ENCODE measurements around the gene TMEM176A.
A peak's percentile ranks its signal among the peaks of the same experiment; 100 is the strongest.
"Not testable (repeated sequence)": the region's sequence is repeated elsewhere in the genome, so short reads cannot be mapped to it uniquely, and the experiment has no call there.

TMEM176A gene

DNA sequence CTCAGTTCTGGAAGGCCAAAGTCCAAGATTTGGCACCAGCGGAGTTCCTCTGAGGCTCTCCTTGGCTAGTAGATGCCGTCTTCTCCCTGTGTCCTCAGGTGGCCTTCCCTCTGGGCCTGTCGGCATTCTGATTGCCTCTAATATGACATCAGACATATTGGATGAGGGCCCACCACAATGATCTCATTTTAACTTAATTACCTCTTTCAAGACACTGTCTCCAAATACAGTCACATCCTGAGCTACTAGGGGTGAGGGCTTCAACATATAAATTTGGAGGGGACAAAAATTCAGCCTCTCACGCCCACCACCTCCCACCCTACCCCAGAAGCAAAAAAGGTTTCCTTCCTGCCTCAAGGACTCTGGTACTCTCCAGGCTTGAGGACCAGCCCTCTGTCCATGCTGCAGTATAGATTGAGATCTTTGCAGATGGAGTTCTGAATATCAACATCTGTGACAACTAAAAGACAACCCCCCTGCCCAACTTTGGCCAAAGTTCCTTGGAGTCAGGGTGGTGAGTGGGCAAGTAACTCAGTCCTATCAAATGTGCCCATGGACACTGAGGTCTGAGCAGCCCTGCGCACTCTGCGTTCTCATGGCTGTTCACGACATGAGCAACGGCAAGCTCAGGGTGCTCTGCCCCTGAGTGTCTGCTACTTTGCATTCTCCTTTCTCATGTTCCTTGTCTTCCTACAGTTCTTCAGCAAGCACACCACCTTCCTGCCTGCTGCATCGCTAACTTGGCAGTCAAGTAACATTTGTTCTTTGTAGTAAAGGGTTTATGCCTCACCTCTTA lies 11.9 kb upstream of the TMEM176A start:
- DNase-seq, result no peak

DNA sequence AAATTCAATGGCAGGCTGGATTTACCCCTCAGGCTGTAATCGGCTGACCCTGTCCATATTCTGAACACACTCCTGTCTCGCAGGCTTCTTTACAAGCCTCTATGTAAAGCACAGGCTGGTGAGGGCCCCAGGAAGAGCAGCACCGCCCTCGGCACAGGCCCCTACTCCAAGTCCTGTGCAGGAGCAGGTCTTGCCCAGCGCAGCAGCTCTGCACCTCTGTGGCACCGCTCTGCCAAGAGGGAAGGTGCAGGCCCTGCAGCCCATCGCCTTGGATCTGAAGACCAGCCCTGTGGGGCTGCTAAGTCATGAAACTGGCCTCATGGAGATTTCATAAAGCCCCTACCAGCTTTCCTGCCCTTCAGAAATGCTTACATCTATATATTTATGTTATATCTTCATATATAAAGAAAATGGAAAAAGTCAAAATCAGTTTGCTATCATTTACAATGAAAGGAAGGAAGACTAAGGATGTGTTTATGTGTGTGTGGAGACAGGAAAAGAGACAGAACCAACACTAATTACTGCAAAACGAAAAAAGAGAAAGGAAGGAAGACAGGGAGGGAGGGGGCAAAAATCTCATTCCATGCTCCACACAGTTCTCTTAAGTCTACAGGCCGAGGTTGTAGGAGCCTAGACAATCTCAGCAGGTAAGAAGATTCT lies 10.0 kb upstream of the TMEM176A start:
- DNase-seq, result no peak

- no peak for DNase-seq
Observed at GRCh38 chr7:150791304-150791703, 9.3 kb upstream of the TMEM176A start.

DNA sequence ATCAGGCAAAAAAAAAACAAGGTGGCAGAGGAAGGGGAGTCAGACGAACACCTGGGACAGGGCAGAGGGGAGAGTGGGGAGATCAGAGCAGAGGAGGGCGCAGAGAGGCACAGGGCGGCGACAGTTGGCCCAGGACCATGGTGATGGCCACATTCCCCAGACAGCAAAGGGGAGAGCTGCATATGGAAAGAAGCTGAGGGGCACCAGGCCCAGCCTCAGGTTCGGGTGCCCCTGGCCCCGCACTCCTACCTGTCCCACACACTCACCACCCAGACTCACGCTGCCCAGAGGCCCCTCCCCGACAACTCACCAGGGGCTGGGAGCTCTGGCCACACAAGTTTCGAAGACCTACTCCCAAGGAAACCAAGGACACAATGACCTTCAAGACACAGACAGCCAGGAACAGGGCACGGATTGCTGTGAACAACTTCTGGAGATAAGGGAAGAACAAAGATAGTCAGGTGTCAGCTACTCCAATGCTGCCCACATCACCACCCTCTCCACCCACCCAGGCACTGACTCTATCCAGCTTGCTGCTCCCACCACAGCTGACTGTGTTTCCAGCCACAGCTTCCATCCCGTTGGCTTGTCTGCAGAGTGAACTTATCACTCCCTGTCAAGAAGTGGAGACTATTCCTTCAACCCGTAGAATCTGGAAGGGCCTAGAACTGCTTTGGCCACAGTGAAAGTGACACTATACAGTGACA lies 8.7 kb upstream of the TMEM176A start:
- no peak for DNase-seq

- DNase-seq, result no peak
Observed at GRCh38 chr7:150793569-150794238, 6.9 kb upstream of the TMEM176A start.

DNA sequence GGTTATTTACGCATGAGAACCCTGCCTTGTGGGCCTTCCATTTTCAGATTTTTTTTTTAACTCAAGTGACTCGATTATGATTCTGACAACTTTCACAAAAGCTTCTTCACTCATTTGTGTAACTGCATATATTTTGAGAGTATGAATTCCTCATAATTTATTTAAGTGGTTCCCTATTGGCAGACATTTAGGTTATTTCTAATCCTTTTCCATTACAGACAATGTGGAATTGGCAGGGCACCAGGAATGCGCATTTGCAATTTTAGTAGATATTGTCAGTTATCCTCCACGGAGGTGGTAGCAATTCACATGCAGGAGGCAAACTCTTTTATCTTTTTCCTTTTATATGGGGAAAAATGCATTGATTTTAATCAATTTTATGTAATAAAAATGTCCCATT lies 2.9 kb upstream of the TMEM176A start:
- DNase-seq, result no peak

GRCh38 chr7:150799156-150799555 lies 1.4 kb upstream of the TMEM176A start:
- no peak for DNase-seq

DNA sequence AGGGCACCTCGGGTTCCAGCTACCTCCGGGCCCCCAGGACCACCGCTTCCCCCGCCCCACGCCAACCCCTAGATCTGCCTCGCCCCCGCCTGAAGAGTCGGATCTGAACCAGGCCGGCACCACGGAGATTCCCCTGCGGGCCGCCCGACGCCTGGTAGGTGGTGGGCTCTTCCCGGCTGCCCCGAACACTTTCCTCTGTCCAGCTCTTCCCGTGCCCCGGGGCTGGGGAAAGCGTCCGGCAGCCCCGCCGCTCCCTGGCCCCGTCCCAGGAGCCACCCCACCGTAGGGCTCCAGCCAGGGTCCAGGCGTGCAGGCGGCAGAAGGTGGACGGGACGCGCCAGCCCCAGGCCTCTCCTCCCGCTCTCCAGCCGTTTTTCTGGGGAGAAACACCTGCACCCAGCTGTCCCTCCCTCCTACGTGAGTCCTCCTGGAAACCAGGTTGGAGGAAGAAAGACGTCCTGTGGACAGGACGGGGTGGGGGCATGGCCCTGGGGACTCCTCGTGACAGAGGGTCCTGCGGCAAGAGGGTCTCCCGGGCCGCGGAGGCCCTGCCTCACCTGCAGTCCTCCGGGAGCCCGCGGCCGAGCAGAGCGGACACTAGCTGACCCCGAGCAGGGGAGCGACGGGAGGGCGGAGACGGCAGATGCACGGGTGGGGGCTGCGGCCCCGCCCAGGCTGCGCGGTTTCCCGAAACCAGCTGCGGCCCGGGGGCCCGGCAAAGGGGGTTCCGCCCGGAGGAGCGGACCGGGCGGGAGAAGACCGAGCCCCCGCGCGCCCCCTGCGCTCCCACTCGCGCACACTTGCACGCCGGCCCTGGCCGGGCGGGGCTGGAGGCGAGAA lies 608 bp upstream of the TMEM176A start, which contains the start of gene TMEM176B:
Gene TMEM176B, minus strand, starts transcription at position 624 of the 840 bp plus-strand sequence. CDS start 3,795 bp downstream, outside the sequence.
- DNase-seq, result peak; percentile 29

DNA sequence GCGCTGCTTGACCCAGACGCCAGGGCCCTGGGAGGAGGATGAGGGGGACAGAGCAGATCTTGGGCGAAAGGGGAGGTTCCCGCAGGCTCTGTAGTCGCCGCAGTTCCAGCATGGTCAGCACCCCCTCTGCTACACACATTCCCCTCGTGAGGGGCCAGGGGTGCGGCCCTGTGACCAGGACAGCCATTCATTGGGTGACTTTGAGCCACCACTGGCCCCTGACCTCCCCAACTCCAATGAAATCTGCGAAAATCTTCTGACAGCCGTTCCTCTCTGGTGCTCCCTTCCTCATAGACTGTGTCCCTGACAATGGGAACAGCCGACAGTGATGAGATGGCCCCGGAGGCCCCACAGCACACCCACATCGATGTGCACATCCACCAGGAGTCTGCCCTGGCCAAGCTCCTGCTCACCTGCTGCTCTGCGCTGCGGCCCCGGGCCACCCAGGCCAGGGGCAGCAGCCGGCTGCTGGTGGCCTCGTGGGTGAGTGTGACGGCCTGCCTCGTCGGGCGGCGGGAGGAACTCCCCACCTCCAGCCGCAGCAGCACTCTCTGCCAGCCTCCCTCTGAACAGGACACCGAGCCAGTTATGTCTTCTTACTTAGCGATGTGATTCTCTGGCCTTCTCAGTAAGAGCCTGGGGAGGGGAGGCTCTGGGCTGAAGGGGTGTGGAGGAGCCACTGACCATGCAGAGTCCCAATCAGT lies 825 bp downstream of the TMEM176A start:
- no peak for DNase-seq

GRCh38 chr7:150801946-150802771 lies 1.6 kb downstream of the TMEM176A start:
- no peak for DNase-seq

DNA sequence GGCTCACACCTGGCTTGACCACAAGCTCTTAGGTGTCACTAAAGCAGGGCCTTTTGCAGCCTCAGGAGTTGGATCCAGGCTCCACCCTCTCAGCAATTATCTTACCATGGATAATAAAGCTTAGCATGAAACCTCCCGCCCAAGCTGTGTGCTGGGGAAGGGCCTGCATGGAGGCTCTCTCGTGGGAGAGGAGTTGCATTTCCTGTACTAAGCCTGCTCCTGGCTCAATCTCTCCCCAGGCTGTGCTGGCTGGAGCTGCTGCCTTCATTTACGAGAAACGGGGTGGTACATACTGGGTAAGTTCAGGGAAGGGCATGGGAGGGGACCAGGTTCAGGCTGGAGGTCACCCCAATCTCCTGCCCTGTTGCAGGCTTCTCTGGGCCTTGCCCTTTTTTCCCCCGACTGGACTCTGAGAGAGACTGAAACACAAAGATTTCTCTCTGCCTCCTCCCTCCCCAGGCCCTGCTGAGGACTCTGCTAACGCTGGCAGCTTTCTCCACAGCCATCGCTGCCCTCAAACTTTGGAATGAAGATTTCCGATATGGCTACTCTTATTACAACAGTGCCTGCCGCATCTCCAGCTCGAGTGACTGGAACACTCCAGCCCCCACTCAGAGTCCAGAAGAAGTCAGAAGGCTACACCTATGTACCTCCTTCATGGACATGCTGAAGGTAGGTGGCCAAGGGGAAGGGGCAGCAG lies 2.7 kb downstream of the TMEM176A start:
- DNase-seq, result no peak

DNA sequence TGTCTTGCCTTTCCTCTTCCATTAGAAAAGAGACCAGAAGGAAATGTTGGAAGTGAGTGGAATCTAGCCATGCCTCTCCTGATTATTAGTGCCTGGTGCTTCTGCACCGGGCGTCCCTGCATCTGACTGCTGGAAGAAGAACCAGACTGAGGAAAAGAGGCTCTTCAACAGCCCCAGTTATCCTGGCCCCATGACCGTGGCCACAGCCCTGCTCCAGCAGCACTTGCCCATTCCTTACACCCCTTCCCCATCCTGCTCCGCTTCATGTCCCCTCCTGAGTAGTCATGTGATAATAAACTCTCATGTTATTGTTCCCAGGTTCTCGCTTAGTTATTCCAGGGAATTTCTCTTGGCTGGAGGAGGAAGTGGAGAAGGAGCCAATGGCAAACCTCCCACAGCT lies 4.2 kb downstream of the TMEM176A start:
- DNase-seq, result no peak

DNA sequence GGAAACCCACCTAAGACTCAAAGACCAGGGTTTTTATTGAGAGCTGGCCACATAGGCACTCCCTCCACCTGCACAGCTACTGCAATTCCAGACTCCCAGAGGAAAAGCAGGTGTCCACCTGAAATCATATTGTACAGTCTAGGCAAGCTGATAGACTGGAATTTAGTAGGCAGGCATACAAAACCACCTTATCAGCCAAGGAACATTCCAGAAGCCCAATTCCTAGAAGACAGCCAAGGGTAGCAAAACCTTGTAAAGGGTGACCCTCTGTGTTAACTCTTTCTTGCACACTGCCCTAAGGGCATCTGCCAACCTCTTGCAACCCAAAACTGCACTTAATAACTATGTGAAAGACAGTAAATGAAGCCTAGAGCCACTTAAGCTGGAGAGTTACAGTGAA lies 5.3 kb downstream of the TMEM176A start:
- DNase-seq, result no peak

DNA sequence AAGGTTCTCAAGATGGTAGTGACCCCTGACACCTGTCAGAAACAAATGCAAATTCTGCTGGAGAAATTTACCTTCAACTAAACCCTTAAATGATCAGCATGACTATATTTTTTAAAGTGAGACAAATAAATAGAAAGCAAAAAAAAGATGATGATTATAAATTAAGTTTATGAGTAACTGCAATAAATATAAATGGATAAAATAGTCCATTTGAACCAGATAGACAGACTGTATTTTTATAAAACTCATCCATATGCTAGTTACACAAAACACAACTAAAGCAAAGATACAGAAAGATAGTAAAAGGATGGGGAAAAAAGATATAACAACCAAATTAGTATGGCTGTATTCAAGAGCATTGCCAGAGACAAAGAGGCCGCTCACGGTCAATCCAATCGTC lies 5.9 kb downstream of the TMEM176A start:
- no peak for DNase-seq

DNA sequence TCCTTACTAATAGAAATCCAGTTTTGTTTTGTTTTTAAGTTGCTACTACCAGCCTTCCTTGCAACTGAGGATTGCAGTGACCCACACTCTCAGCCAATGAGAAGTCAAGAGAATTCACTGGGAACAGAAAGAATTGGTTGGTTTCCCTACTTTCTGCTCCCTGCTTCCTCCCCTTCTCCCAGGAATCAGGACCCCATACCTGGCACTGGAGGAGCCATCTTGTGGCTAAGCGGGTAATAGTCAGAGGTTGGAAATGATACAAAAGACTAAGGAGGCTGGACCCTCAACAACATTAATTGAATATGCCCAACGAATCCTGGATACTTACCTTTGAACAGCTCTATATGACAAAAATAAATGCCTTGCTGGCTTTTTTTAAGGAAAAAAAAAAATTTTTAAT lies 6.3 kb downstream of the TMEM176A start:
- no peak for DNase-seq

DNA sequence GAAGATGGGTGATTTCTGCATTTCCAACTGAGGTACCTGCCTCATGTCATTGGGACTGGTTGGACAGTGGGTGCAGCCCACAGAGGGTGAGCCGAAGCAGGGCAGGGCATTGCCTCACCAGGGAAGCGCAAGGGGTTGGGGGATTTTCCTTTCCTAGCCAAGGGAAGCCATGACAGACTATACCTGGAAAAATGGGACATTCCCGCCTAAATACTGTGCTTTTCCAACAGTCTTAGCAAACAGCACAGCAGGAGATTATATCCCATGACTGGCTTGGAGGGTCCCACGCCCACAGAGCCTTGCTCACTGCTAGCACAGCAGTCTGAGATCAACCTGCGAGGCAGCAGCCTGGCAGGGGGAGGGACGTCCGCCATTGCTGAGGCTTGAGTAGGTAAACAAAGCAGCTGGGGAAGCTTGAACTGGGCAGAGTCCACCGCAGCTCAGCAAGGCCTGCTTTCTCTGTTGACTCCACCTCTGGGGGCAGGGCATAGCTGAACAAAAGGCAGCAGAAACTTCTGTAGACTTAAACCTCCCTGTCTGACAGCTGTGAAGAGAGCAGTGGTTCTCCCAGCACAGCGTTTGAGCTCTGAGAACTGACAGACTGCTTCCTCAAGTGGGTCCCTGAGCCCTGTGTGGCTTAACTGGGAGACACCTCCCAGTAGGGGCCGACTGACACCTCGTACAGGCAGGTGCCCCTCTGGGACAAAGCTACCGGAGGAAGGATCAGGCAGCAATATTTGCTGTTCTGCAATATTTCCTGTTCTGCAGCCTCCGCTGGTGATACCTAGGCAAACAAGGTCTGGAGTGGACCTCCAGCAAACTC lies 7.3 kb downstream of the TMEM176A start:
- DNase-seq, result not testable (repeated sequence)

DNA sequence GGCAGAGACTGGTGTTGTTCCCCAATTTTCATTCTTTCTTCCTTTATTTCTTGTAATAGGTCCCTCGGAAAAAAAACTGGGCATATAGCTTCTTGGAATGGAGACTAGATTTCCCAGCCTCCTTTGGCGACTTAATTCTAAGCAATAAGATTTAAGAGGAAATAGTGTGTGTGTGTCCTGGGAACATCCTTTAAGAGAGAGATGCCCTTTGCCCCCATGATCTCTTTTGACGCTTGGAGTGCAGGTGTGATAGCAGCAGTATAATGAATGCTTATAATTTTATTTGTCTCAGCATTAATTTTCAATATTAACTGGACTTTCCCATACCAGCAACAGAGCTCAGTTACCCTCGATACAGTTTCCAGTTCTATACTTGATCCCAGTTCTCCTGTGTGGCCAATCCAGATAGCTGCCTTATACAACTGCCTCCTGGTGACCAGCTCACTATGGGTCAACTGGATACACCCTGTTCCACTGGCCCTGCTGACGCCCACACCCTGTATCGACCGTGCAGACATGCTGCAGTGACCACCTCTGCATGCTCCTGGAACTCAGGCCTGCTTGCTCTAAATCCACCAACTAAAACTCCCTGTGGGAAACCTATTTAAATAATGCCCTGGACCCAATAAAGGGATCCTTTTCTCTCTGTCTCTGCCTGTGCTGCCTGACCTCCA lies 13.9 kb downstream of the TMEM176A start:
- no peak for DNase-seq

DNA sequence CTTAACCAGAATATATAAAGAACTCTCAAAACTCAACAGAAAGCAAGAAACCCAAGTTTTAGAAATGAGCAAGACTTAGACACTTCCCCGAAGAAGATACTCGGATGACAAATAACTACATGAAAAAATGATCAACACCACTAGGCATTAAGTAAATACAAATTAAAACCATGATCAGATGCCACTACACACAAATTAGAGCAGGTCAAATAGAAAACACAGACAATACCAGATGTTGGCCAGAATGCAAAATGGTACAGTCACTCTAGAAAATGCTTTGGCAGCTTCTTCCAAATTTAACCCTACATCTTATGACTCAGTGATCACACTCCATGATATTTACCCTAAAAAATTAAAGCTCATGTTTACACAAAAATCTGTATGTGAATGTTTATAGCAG lies 18.4 kb downstream of the TMEM176A start:
- no peak for DNase-seq

Data from midbrain (tissue), 1 donor.